ENCODE data around the gene THEM4.
A peak's percentile ranks its signal among the peaks of the same experiment; 100 is the strongest.
"Not testable (repeated sequence)": the region's sequence is repeated elsewhere in the genome, so short reads cannot be mapped to it uniquely, and the experiment has no call there.

The THEM4 gene

DNA sequence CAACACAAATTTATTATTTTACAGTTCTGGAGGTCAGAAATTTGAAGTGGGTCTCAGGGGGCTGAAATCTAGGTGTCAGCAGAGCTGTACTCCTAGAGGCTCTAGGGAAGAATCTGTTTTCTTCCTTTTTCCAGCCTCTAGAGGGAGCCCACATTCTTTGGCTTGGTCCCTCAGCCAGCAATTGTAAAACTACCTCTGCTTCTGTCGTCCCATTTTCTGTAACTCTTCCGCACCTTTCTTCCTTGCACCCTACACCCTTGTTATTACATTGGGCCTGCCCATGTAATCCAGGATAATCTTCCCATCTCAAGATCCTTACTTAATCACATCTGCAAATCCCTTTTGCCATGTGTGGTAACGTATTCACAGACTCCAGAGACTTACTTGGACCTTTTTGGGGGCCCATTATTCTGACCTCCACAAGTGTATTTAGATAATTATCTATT is 24.8 kb upstream of the THEM4 start:
- DNase-seq, result peak; percentile 51 to 52

DNA sequence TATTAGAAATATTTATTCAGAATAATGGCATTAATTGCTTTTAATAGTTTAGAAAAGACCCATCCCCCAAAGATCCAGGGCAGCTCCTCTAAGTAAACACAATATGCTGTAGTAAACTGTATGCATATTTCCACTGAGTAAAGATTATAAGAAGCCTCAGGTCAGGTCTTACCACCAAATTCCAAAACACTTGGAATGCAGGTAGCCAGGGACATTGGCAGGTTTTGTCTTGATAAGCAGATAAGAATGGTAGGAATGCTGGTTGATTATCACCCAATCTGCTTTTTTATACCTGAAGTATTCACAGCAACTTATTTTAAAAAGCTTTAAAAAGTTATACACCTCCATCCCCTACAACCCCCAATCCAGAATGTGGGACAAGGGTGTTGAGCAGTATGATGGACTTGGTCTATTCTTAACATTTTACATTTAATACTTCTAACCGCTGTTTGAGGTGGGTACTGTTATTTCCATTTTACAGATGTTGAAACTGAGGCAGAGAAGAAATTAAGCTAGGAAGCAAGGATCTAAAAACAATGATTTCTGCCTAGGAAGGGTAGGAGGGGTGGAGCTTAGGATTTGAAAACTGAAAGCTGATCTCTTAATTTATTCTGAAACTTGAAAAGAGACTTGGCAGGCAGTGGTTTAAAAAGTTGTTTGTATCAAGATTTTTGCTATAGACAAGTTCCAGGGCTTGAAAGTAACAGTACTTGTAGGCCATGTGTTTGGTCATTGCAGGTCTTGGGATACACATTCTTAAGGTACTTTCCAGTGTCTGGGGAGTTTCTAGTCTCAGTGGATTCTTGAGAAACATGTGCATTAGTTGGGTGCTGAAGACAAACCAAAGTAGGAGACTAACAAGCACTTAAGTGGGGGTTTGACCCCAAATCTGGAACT is 15.6 kb upstream of the THEM4 start:
- DNase-seq, result no peak

DNA sequence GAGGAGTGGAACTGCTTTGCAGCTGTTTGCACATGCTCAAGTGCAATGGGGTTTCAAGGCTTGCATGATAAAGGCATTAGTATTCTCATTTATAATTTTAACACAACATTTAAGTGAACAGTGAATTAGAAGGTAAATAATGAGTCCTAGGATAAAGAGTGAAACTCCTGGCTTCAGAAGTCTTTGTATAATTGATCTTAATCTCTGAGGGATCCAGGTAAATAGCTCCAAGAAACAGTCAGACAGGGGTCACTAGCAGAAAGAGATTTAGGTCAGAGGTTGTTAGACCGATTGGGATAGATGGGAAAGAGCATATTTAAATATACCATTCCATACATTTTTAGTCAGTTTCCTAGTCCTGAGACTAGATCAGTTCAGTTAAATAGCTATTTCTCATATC is 14.1 kb upstream of the THEM4 start:
- DNase-seq, result no peak

GRCh38 chr1:151920149-151920548 is 10.8 kb upstream of the THEM4 start:
- DNase-seq, result no peak

DNA sequence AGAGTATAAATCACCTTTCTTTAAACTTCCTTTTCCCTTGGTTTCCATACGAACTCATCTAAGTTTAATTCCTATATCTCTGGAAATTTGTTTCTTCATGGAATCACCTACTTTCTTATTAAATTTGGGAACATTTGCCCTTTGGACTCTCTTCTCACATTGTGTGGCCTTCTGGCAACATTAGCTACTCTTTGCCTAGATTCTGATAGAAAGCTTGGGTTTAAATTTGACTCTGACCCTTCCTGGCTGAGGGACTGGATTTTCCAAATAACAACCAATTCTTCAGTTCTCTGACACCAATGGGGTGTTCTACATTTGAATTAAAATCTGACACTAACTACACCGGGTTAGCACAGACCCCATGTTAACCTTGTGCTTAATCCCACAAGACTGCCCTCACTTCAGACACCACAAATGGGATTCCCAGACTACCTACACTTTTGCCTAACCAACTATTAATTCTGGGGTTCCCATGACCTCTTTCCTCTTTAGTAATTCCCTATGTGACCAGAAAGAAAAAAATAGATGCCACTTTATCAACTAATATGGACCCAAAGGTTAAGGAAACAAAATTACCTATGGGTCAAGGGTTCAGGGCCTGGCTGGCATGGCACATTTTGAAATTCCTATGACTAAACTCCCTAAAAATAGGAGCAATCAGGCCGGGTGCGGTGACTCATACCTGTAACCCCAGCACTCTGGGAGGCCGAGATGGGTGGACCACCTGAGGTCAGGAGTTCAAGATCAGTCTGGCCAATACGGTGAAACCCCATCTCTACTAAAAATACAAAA is 9.7 kb upstream of the THEM4 start:
- DNase-seq, result no peak

- no peak for DNase-seq
These were observed 8.8 kb upstream of the THEM4 start for GRCh38 chr1:151918156-151918555.

DNA sequence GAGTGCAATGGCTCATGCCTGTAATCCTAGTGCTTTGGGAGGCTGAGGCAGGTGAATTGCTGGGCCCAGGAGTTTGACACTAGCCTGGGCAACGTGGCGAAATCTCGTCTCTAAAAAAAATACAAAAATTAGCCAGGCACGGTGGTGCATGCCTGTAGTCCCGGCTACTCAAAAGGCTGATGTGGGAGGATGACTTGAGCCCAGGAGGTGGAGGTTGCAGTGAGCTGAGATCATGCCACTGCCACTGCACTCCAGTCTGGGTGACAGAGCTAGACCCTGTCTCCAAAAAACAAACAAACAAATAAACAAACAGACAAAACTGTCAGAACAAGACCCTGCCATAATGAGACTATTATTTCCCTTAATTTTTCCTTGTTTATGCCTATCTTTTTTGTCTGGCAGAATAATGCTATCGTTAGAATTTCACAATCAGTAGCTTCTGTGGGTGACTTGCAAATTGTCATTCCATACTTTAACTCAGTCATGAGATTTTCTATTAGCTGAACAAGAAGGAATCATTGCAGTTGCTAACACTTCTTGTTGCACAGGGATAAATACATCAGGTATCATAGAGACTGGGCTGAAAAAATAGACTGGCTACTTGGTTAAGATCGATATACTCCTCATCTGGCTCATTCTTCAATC is 7.5 kb upstream of the THEM4 start:
- DNase-seq, result no peak

DNA sequence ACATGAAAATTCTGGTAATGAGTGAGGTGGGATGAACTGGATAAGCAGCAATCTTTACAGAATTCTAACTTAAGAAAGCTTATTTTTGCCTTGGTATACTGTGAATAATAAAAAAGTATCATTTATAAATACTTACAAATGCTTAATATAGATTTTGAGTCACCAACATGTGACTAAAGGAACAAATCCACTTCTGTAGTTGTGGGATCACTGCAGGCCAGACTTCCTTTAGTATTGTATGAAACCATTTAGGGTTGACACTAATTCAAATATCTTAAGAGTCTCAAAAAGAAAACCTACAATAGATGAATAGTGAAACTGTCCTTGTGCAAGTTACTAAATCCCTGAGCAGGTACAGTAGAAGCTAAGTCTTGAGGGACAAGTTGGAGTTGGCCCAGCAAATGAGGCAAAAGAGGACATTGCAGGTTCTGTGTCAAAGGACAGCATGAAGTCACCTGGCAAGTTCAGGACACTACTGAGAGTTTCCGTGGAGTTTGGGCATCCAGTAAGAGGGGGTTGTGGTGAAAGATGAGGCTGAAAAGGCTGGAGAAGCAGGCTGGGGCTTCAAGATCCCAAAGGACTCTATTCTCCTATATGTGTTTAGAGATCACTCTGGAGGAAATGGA is 5.9 kb upstream of the THEM4 start:
- no peak for DNase-seq

DNA sequence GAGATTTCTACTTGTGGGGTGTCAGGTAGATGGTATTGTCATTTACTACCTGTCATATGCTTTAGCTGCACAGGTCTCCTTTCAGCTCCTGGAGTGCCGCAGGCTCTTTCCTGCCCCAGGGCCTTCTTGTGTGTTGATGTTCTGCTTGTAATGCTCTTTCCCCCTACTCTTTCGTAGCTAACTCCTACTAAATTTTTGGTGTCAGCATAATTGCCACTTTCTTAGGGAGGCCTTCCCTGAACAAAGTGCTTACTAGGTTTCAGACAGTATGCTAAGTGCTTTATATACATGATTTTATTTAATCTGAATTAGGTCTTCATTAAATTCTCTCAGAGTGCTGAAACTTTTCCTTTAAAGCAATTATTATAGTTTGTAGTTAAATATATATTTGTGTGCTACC is 4.8 kb upstream of the THEM4 start:
- DNase-seq, result no peak

DNA sequence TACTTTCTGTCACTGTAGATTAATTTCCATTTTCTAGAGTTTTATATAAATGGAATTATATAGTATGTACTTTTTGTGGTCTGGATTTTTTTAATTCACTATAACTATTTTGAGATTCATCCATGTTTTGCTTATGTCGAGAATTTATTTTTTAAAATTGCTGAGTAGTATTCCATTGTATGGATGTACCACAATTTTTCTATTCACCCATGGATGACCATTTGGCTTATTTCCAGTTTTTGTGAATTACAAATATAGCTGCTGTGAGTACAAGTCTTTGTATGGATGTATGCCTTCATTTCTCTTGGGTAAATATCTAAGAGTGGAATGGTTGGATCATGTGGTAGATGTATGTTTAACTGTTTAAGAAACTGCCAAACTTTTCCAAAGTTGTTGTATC is 3.7 kb upstream of the THEM4 start:
- DNase-seq, result no peak

DNA sequence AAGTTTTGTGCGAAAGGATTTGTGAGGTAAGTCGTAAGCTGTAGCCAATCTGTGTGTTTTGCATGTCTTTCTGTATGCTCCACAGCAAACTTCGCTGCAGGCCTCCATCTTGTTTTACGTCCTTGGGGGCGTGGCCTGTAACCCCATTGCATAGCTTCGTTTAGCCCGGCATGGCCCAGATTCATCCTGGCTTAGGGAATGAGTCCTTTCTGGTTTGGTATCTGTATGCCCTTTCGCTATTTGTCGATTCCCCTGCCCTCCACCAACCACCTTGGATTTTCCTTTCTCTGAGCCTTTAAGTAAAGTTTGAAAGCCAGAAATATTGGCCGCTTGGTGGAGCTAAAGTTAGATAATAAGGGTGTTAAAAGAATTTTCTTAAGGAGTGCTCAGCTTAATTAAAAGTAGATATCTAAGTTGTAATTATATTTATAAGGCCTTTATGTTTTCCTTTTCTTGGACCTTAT is 1.1 kb downstream of the THEM4 start:
- no peak for DNase-seq

DNA sequence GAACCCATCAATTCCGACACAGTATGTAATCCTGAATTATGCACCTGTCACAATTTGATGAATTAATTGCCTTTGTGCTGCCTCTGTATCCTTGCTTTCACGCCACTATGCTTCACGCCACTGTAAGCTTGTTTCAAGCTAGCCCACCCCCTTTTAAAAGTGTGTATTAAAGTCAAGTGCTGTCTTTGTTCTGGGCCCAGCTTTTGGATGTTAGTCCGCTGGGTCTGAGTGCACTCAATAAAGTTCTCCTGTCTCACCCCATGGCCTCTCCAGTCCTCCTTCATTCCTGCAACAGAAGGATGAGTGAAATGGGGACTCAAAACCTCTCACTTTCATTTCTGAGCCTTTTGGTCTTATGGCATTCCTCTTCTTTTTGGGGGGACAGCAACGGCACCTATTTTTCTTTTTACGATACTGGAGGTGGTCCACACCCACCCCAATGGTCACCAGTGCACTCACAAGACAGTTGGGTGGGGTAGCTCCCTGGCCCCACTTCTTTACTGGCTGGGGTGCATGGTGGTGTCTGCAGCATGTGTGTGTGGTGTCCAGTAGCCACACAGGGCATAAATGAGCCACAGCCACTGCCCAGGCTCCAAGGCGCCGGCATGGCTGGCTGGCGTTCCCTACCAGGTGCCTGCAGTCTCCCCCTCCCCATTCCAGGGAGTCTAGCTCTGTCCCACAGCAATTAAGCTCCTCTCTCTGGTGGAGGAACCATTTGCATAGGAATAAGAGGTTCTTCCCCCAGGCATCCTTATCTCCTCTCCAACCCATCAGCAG is 1.8 kb downstream of the THEM4 start:
- DNase-seq, result no peak

GRCh38 chr1:151906324-151906645 is 3.0 kb downstream of the THEM4 start:
- DNase-seq, result not testable (repeated sequence)

GRCh38 chr1:151905443-151906323 is 3.6 kb downstream of the THEM4 start:
- DNase-seq, result not testable (repeated sequence)

- no peak for DNase-seq
These were observed 4.3 kb downstream of the THEM4 start for GRCh38 chr1:151905070-151905442.

DNA sequence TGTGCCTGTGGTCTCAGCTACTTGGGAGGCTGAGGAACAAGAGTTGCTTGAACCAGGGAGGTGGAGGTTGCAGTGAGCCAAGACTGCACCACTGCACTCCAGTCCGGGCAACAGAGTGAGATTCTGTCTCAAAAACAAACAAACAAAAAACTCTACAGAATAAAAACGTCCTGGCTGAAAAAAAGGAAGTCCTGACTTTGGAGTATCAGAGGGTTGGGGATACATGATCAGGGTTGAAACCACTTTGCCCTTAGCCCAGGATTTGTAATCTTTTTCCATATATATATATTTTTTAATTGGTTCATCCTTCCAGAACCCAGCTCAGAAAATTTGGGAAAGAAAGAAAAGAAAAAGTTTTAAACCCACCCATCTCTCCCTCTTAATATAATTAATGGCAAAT is 6.5 kb downstream of the THEM4 start:
- no peak for DNase-seq

DNA sequence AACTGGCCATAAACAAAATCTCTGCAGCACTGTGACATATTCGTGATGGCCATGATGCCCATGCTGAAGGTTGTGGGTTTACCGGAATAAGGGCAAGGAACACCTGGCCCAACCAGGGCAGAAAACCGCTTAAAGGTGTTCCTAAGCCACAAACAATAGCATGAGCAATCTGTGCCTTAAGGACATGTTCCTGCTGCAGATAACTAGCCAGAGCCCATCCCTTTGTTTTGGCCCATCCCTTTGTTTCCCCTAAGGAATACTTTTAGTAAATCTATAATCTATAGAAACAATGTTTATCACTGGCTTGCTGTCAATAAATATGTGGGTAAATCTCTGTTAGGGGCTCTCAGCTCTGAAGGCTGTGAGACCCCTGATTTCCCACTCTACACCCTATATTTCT is 8.5 kb downstream of the THEM4 start:
- not testable (repeated sequence) for DNase-seq

DNA sequence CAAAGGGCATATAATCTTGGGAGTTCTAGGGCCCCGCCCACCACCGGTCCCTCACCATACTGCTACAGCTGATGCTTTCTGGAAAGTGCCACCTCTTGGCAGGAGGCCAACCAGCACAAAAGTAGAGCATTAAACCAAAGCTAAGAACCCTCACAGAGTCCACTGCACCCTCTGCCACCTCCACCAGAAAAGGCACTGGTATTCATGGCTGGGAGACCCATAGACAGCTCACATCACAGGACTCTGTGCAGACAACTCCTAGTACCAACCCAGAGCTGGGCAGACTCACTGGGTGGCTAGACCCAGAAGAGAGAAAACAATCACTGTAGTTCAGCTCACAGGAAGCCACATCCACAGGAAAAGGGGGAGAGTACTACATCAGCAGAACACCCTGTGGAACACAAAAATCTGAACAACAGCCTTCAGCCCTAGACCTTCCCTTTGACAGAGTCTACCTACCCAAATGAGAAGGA is 10.8 kb downstream of the THEM4 start:
- DNase-seq, result no peak

DNA sequence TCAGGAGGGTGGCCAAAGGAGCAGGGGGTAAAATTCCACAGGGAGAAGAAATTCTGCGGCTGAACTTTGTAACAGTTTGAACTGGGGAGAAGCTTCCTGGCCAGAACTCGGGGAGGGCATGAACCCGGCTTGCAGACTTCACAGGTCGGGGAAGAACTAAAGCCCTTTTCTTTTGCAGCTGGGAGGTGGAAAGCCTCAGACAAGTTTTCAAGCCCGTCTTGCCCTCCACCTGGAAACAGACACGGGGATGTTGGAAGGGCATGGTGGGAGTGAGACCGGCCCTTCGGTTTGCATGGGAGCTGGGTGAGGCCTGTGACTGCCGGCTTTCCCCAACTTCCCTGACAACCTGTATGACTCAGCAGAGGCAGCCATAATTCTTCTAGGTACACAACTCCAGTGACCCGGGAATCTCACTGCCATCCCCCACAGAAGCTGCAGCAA is 11.3 kb downstream of the THEM4 start:
- no peak for DNase-seq

GRCh38 chr1:151893176-151893924 is 16.0 kb downstream of the THEM4 start:
- no peak for DNase-seq
